ENCODE data around the gene SUPT3H.

DNA sequence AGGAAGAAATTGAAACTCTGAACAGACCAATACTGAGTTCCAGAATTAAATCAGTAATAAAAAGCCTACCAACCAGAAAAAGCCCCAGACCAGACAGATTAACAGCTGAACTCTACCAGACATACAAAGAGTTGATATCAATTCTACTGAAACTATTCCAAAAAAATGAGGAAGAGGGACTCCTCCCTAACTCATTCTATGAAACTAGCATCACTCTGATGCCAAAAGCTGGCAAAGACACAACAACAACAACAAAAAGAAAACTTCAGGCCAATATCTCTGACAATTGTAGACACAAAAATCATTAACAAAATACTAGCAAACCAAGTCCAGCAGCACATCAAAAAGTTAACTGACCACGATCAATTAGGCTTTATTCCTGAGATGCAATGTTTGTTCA lies 295.6 kb downstream of the SUPT3H start:
- TF ChIP-seq, protein P1, sequence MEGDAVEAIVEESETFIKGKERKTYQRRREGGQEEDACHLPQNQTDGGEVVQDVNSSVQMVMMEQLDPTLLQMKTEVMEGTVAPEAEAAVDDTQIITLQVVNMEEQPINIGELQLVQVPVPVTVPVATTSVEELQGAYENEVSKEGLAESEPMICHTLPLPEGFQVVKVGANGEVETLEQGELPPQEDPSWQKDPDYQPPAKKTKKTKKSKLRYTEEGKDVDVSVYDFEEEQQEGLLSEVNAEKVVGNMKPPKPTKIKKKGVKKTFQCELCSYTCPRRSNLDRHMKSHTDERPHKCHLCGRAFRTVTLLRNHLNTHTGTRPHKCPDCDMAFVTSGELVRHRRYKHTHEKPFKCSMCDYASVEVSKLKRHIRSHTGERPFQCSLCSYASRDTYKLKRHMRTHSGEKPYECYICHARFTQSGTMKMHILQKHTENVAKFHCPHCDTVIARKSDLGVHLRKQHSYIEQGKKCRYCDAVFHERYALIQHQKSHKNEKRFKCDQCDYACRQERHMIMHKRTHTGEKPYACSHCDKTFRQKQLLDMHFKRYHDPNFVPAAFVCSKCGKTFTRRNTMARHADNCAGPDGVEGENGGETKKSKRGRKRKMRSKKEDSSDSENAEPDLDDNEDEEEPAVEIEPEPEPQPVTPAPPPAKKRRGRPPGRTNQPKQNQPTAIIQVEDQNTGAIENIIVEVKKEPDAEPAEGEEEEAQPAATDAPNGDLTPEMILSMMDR (conservative IDR thresholded peaks at IDR 0.05): no peak
- no peak for TF ChIP-seq ZFX (IDR thresholded peaks at IDR 0.05)
